Bronchial epithelial cell (primary cell): ENCODE results near the gene ANKK1. TPM values are rescaled to one million over a fixed set of nuclear protein-coding genes. Genes with fewer than 3 reads are reported as not detected.

Experiments
- DNase-seq: peaks from one replicate; pipeline ENCODE4 v3.0.0-alpha.2; 2010; ENCODE audit warnings: low read depth
- FAIRE-seq: peaks from 2 replicates; lab custom pipeline; 2011; peaks lifted over from hg19 to GRCh38; lab: Jason Lieb, UNC
- H3K27me3 ChIP-seq: 2 replicates; pipeline ENCODE4 v1.5.1; 2011; ENCODE audit warnings: low read length; ENCODE audit not compliant: control insufficient read depth, insufficient read depth
- H3K36me3 ChIP-seq: 2 replicates; pipeline ENCODE4 v1.5.1; 2011; ENCODE audit warnings: low read length; ENCODE audit not compliant: control insufficient read depth, insufficient read depth
- H3K4me3 ChIP-seq: 2 replicates; pipeline ENCODE4 v1.5.1; 2011; ENCODE audit warnings: mild to moderate bottlenecking, low read depth, low read length, control low read depth
- total RNA-seq: library from RNA; depleted of rRNA; stranded (reverse); fragments of >200 nt; gene quantifications from 2 replicates; pipeline ENCODE4 v1.2.1, GENCODE V29; 2014
- TF ChIP-seq, protein P1 (sequence below): IDR thresholded peaks from 2 replicates; pipeline ENCODE4 v1.5.1; 2011; ENCODE audit warnings: mild to moderate bottlenecking, moderate library complexity, low read length, control low read depth, inconsistent platforms; ENCODE audit not compliant: insufficient read depth, severe bottlenecking

ANKK1 gene
- total RNA-seq, 1 donor from 2014 or later: 0.26 TPM

DNA sequence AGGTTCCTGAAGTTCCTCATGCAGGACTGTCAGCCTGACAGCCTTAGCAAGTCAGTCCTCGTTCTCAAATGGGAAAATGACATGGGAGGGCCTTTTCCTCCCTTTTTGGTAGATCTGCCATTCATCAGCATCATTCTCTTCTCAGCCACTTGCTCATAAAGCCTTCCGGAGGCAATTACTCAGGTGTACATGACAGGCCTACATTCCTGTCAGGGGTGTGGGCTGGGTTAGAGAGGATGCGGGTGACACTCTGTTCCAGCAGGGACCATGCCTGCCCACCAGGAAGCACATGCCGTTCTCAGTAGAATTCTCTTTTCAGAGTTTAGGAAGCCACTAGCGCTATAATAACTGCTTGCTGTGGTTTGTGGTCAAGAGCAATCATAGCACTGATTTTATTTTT lies 24.2 kb upstream of the ANKK1 start:
- TF ChIP-seq, protein P1, sequence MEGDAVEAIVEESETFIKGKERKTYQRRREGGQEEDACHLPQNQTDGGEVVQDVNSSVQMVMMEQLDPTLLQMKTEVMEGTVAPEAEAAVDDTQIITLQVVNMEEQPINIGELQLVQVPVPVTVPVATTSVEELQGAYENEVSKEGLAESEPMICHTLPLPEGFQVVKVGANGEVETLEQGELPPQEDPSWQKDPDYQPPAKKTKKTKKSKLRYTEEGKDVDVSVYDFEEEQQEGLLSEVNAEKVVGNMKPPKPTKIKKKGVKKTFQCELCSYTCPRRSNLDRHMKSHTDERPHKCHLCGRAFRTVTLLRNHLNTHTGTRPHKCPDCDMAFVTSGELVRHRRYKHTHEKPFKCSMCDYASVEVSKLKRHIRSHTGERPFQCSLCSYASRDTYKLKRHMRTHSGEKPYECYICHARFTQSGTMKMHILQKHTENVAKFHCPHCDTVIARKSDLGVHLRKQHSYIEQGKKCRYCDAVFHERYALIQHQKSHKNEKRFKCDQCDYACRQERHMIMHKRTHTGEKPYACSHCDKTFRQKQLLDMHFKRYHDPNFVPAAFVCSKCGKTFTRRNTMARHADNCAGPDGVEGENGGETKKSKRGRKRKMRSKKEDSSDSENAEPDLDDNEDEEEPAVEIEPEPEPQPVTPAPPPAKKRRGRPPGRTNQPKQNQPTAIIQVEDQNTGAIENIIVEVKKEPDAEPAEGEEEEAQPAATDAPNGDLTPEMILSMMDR: no peak
- DNase-seq (peak; percentile 38), FAIRE-seq (peak; percentile 50)
- Histone ChIP-seq H3K4me3 (no peak overlapping the region), H3K27me3 (no peaks in the 10 kb centered on the region), H3K36me3 (peaks cover 16% of the 10 kb centered on the region)

DNA sequence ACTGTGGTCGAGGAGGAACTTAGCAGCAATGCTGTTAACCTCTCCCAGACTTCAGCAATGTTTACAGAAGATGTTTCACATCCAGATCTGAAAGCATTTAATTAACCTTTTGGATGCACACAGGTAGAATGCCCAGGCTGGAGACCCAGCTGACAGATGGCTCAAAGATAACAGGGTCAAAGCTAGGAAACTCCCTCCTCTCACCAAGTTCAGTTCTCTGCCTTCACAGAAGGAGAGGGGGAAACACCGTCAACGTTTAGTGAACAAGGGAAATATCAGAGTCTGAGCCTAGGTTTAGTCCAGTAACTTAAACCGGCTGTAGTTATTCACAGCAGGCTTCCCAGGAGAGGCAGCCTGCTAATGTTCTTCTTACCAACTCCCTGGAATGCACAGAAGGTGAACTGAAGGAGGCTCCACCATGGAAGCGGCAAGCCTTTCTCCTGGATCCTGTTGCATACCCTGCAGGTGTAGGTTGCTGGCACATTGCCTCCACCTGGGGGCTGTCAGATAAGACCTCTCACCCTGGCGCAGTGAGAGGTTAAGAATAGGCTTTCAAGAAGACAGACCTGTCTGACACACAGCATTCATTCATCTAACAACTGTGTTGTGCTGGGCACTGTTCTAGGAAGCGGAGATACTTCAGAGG lies 23.5 kb upstream of the ANKK1 start:
- DNase-seq (no peak), FAIRE-seq (peak; percentile 28)

DNA sequence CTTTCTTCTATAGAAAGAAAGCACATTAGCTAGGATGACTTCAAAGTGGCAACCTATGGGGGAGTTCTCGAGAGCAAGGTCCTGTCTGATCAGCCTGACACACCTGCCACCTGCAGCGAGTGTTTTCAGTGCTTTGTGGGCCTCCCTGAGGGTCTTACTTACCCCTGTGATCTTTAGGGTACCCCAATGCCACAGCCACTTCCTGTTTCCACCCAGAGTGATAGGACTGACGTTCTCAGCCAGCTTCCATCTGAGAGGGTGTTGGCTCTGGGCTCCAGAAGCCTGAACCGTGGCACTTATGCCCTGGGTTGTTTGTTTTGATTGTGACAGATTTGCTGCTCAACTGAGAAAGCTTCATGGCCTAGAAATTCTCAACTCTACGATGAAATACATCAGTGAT lies 21.7 kb upstream of the ANKK1 start:
- DNase-seq (no peak), FAIRE-seq (no peak)
- TF ChIP-seq, protein P1: no peak
- no peak overlapping the region for H3K4me3 ChIP-seq
- peaks cover 10% of the 10 kb centered on the region for H3K36me3 ChIP-seq
- H3K27me3 ChIP-seq: no peaks in the 10 kb centered on the region

More for the DNA sequence above, 23.5 kb upstream of the ANKK1 start:
- Histone ChIP-seq H3K4me3 (no peak overlapping the region), H3K36me3 (peaks cover 14% of the 10 kb centered on the region), H3K27me3 (no peaks in the 10 kb centered on the region)
- TF ChIP-seq, protein P1: no peak

DNA sequence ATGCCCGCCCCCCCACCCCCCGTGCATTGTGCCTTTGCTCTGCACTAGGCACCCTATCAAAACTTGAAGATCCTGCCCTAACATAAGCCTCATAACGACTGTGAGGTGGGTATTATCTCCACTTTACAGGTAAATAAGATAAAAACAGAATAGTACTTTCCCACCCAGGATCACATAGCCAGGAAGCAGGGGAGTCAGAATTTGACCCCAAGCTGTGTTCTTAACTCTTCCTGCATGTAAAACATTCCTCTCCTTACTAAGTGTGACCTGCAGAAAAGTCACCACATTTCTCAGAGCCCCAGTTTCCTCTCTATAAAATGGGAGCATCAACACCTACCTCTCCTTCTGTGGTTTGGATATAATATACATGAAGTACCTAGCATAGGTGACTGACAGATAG lies 18.2 kb upstream of the ANKK1 start:
- DNase-seq (no peak), FAIRE-seq (no peak)
- Histone ChIP-seq H3K27me3 (no peaks in the 10 kb centered on the region), H3K36me3 (peaks cover 8% of the 10 kb centered on the region), H3K4me3 (no peak overlapping the region)
- TF ChIP-seq, protein P1: no peak

DNA sequence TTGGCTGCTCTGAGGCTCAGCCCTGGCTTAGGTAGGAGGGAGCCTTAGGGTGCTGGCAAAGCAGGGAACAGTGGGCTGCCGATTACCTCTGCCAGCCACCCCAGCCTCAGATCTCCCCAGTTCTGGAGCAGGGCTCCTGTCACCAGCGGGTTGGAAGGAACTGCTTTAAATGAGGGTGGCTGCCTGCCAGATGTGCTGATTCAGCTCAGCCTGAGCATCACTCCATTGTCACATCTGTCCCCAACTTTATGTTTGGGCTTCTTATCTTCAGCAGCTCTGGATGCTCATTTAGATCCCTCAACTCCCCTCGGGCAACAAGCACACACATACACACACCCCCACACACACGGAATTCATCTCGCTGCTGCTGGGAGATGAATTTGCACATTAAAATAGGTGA lies 16.9 kb upstream of the ANKK1 start:
- H3K36me3 ChIP-seq: peaks cover 3% of the 10 kb centered on the region
- DNase-seq (no peak), FAIRE-seq (no peak)
- H3K27me3 ChIP-seq: no peaks in the 10 kb centered on the region
- no peak overlapping the region for H3K4me3 ChIP-seq
- TF ChIP-seq, protein P1: no peak

DNA sequence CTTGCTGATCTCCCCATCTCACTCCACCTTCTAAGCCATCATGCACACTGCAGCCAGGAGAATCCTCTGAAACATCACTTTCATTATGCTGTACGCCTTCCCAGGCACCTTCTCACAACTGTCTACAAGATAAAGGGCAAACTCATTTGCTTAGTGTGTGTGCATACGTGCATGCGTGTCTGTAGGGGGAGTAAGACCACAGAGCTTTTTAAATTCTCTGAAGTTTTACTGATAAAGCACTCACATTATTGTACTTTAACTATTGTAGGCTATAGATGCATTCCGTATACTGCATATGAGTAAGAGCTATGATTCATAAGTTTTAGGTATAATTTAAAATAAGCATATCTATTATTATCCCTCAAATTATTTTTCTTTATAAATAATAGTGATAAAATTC lies 15.3 kb upstream of the ANKK1 start:
- Histone ChIP-seq H3K27me3 (no peaks in the 10 kb centered on the region), H3K36me3 (peaks cover 1% of the 10 kb centered on the region), H3K4me3 (no peak overlapping the region)
- peak; percentile 38 for DNase-seq
- TF ChIP-seq, protein P1: no peak
- no peak for FAIRE-seq
